Sigmoid colon (tissue), 7 donors: Measurements from ENCODE around the gene TRPC3. TPM values are rescaled to one million over a fixed set of nuclear protein-coding genes. Genes with fewer than 3 reads are reported as not detected.

Experiments used
- DNase-seq: peaks from one replicate; pipeline ENCODE4 v3.0.0-alpha.2; 2019
- H3K27ac ChIP-seq, 4 donors: fragments of 200-600 bp; sonication (generic); one replicate each; pipeline ENCODE4 v1.5.1; 2016 to 2019; ENCODE audit warnings: mild to moderate bottlenecking in 1 of 4
- H3K27me3 ChIP-seq, 3 donors: fragments of 200-600 bp; sonication (generic); one replicate each; pipeline ENCODE4 v1.5.1; 2019; ENCODE audit warnings: mild to moderate bottlenecking in 1 of 3
- H3K36me3 ChIP-seq, 4 donors: fragments of 200-600 bp; sonication (generic); one replicate each; pipeline ENCODE4 v1.5.1; 2016 to 2019
- H3K4me1 ChIP-seq, 4 donors: fragments of 200-600 bp; sonication (generic); one replicate each; pipeline ENCODE4 v1.5.1; 2017 to 2019
- H3K4me3 ChIP-seq, 4 donors: fragments of 200-600 bp; sonication (generic); one replicate each; pipeline ENCODE4 v1.5.1; 2017 to 2019; ENCODE audit warnings: mild to moderate bottlenecking in 2 of 4, moderate library complexity in 1 of 4
- H3K9me3 ChIP-seq, 4 donors: fragments of 200-600 bp in 3 of 4; sonication (generic) in 3 of 4; one replicate each; pipeline versions ENCODE4 v1.5.1 to v1.6.1; 2013 to 2019
- CTCF ChIP-seq, 4 experiments: fragments of 450-650 bp in 3 of 4; fragments of 200-600 bp in 1 of 4; IDR thresholded peaks; one replicate each; pipeline ENCODE4 v1.5.1; 2016 to 2019; ENCODE audit warnings: antibody characterized with exemption in 4 of 4, mild to moderate bottlenecking in 3 of 4, moderate library complexity in 2 of 4
- EP300 ChIP-seq, 4 donors: sonication (generic); formaldehyde crosslinking; IDR thresholded peaks; one replicate each; pipeline ENCODE4 v1.6.1; 2017; ENCODE audit warnings: antibody characterized with exemption in 4 of 4
- POLR2A ChIP-seq, 2 donors: fragments of 450-650 bp; IDR thresholded peaks; one replicate each; pipeline ENCODE4 v1.6.1; 2016; ENCODE audit warnings: antibody characterized with exemption in 2 of 2, mild to moderate bottlenecking in 2 of 2, moderate library complexity in 2 of 2
- POLR2AphosphoS5 ChIP-seq, 4 donors: sonication (generic); formaldehyde crosslinking; IDR thresholded peaks; one replicate each; pipeline ENCODE4 v1.6.1; 2017; ENCODE audit warnings: antibody characterized with exemption in 4 of 4
- WGBS, 2 donors: extraction: QIAGEN DNeasy Blood & Tissue Kit; methylation state at CpG; one replicate each; pipeline ENCODE4 v1.1.7; 2013; 5-methylcytosine and 5-hydroxymethylcytosine counted together
- intact Hi-C: fragments of 100-400 bp; cut with DNase I; formaldehyde crosslinking; loops from one replicate; pipeline ENCODE4 v1.15.1; 2023
- polyA plus RNA-seq, 3 donors: library from polyadenylated mRNA; stranded (reverse); fragments of 200-250 nt; gene quantifications; one replicate each; pipeline ENCODE4 v1.2.3, GENCODE V29; 2013
- total RNA-seq, 4 donors: library from RNA; depleted of rRNA; stranded (reverse); fragments of >200 nt; gene quantifications; one replicate each; pipeline ENCODE4 v1.1.0, GENCODE V29; 2016
- donor health status: healthy with polysubstance abuse.
- donor health status: Bipolar disorder and iron deficiency.
- donor health status: healthy.

The TRPC3 gene
- 1 to 10 TPM in 1 of 4 donors, under 1 TPM in 3; 0.33 to 1.1 (median 0.59) TPM for total RNA-seq
- under 1 TPM in 1 of 3 donors, not detected in 2; 0.12 TPM for polyA plus RNA-seq

GRCh38 chr4:121951521-121952110 lies at the start of gene TRPC3:
TRPC3 (minus strand) TSS chr4:121952060; CDS start chr4:121951680, 380 bp downstream.
- H3K36me3 ChIP-seq: no peaks in the 10 kb centered on the region
- peaks cover 0 to 45% (median 5%) of the 10 kb centered on the region in 3 donors for H3K27me3 ChIP-seq
- peak within 1 kb of the TSS; percentile 46 to 67 (median 56) for H3K4me3 ChIP-seq
- peaks cover 0 to 25% (median 19%) of the 10 kb centered on the region in 4 donors for H3K4me1 ChIP-seq
- DNase-seq: peak; percentile 64
- WGBS, 2 donors: 0 to 1% methylated on average over 69 of the region's 69 CpGs
- intact Hi-C loops: loop anchor here (5.0 kb wide), 1 partner anchor 201 kb away; the partner anchor contains the start of gene BLTP1
- H3K9me3 ChIP-seq: no peaks in the 10 kb centered on the region
- peak within 1 kb of the TSS in 3 of 4 donors; percentile 4 to 21 (median 16) for H3K27ac ChIP-seq
- no peak for TF ChIP-seq EP300 (IDR thresholded peaks at IDR 0.05)

DNA sequence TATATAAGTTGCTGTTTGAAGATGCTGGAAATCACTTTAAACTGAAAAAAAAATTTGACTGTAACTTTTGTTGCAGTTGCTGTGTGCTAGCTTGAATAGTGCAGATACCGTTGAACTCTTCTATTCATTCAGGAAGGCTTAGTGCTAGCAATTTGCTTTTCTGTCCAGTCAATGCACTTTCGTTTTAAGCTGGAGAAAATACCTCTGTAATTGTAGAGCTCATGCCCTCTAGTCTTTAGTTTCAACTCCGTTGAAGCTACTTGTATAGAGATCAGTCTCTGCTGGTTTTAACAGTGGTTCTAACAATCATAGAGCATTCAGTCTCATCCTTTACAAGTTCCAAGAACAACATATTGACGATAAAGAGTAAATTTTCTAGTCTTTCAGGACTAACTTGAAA lies 49.0 kb upstream of the TRPC3 start:
- 37 to 61% methylated on average over 4 of the region's 4 CpGs for WGBS, 2 donors
- intact Hi-C loops: no loop called here
- no peak for TF ChIP-seq EP300 (IDR thresholded peaks at IDR 0.05)
- TF ChIP-seq POLR2AphosphoS5 (IDR thresholded peaks at IDR 0.05): no peak
- no peak for TF ChIP-seq POLR2A (IDR thresholded peaks at IDR 0.05)
- no peak for TF ChIP-seq CTCF (IDR thresholded peaks at IDR 0.05)

DNA sequence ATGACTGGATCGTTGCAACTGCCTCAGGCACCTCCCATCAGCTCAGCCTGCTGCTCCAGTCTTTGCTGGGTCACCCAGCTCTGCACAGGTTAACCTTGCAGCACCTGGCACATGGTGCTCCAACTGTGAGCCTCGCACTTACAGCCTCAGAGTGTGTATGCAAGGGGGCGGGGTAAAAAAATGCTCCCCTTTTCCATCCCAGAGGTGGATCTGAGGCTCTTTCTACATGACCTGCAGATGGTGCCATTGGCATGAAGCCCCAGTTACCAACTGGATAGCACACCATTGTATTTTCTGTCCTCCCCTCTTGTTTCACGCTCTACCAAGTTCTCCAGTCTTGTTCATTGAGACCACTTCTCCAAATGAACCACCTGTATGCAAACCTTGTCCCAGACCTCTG lies 46.2 kb upstream of the TRPC3 start:
- Histone ChIP-seq H3K36me3 (no peaks in the 10 kb centered on the region), H3K9me3 (no peaks in the 10 kb centered on the region), H3K4me3 (no peak overlapping the region), H3K27ac (no peak overlapping the region), H3K4me1 (no peaks in the 10 kb centered on the region), H3K27me3 (no peaks in the 10 kb centered on the region)
- TF ChIP-seq POLR2A (IDR thresholded peaks at IDR 0.05) (no peak), POLR2AphosphoS5 (IDR thresholded peaks at IDR 0.05) (no peak), CTCF (IDR thresholded peaks at IDR 0.05) (no peak), EP300 (IDR thresholded peaks at IDR 0.05) (no peak)
- 68 to 76% methylated on average over 4 of the region's 4 CpGs for WGBS, 2 donors
- intact Hi-C loops: no loop called here
- no peak for DNase-seq

More for the DNA sequence above, 49.0 kb upstream of the TRPC3 start:
- Histone ChIP-seq H3K4me3 (no peak overlapping the region), H3K9me3 (no peaks in the 10 kb centered on the region), H3K4me1 (no peaks in the 10 kb centered on the region), H3K36me3 (no peaks in the 10 kb centered on the region), H3K27ac (no peak overlapping the region), H3K27me3 (no peaks in the 10 kb centered on the region)
- DNase-seq: no peak

- H3K27me3 ChIP-seq: no peaks in the 10 kb centered on the region
- TF ChIP-seq POLR2AphosphoS5 (IDR thresholded peaks at IDR 0.05) (no peak), POLR2A (IDR thresholded peaks at IDR 0.05) (no peak), CTCF (IDR thresholded peaks at IDR 0.05) (no peak), EP300 (IDR thresholded peaks at IDR 0.05) (no peak)
- intact Hi-C loops: no loop called here
- H3K4me3 ChIP-seq: no peak overlapping the region
- no peak overlapping the region for H3K27ac ChIP-seq
- no peaks in the 10 kb centered on the region for H3K9me3 ChIP-seq
- H3K4me1 ChIP-seq: no peaks in the 10 kb centered on the region
- whole genome bisulfite sequencing, 2 donors: 73 to 77% methylated on average over 3 of the region's 3 CpGs
- DNase-seq: no peak
- H3K36me3 ChIP-seq: no peaks in the 10 kb centered on the region
These were observed 44.1 kb upstream of the TRPC3 start for GRCh38 chr4:121995790-121996537.

GRCh38 chr4:121991968-121992367 lies 40.1 kb upstream of the TRPC3 start:
- DNase-seq: no peak
- no peaks in the 10 kb centered on the region for H3K36me3 ChIP-seq
- no peaks in the 10 kb centered on the region for H3K4me1 ChIP-seq
- TF ChIP-seq POLR2A (IDR thresholded peaks at IDR 0.05) (no peak), EP300 (IDR thresholded peaks at IDR 0.05) (no peak), POLR2AphosphoS5 (IDR thresholded peaks at IDR 0.05) (no peak), CTCF (IDR thresholded peaks at IDR 0.05) (no peak)
- intact Hi-C loops: no loop called here
- no peaks in the 10 kb centered on the region for H3K9me3 ChIP-seq
- no peaks in the 10 kb centered on the region for H3K27me3 ChIP-seq
- H3K27ac ChIP-seq: no peak overlapping the region
- no peak overlapping the region for H3K4me3 ChIP-seq
